Trophoblast cell (in vitro differentiated cells and primary cell): ENCODE measurements around the gene NLRP1.

Experiments used
- DNase-seq, 2 donors: peaks; one replicate each; pipeline ENCODE4 v3.0.0-alpha.2; 2016
- H2AFZ ChIP-seq: 2 replicates; pipeline ENCODE4 v1.6.1; 2013; ENCODE audit warnings: low read length, moderate library complexity, mild to moderate bottlenecking; ENCODE audit not compliant: insufficient read depth, poor library complexity
- H2AK5ac ChIP-seq: 2 replicates; pipeline ENCODE4 v1.6.1; 2013; ENCODE audit warnings: mild to moderate bottlenecking, low read length
- H2BK120ac ChIP-seq: 2 replicates; pipeline ENCODE4 v1.6.1; 2013; ENCODE audit warnings: low read length, mild to moderate bottlenecking, moderate library complexity; ENCODE audit not compliant: insufficient read depth, poor library complexity
- H2BK12ac ChIP-seq: 2 replicates; pipeline ENCODE4 v1.6.1; 2013; ENCODE audit warnings: mild to moderate bottlenecking, low read length, moderate library complexity
- H2BK5ac ChIP-seq: 2 replicates; pipeline ENCODE4 v1.6.1; 2013; ENCODE audit warnings: low read length, low read depth, moderate library complexity, mild to moderate bottlenecking; ENCODE audit not compliant: poor library complexity
- H3K14ac ChIP-seq: 2 replicates; pipeline ENCODE4 v1.6.1; 2013; ENCODE audit warnings: mild to moderate bottlenecking, low read length
- H3K18ac ChIP-seq: 2 replicates; pipeline ENCODE4 v1.6.1; 2013; ENCODE audit warnings: mild to moderate bottlenecking, low read length
- H3K23ac ChIP-seq: 2 replicates; pipeline ENCODE4 v1.6.1; 2013; ENCODE audit warnings: low read length
- H3K27ac ChIP-seq: 2 replicates; pipeline ENCODE4 v1.5.1; 2013; ENCODE audit warnings: low read depth, mild to moderate bottlenecking, inconsistent platforms, low read length, moderate library complexity
- H3K27me3 ChIP-seq: 2 replicates; pipeline ENCODE4 v1.6.1; 2013; ENCODE audit warnings: inconsistent platforms, mild to moderate bottlenecking, low read length, moderate library complexity; ENCODE audit not compliant: insufficient read depth
- H3K36me3 ChIP-seq, 2 experiments: 1 replicate in 1 of 2; 2 replicates in 1 of 2; pipeline ENCODE4 v1.6.1; 2013; ENCODE audit warnings: low read length in 2 of 2, mild to moderate bottlenecking in 2 of 2, moderate library complexity in 1 of 2; ENCODE audit not compliant: insufficient read depth in 2 of 2, control insufficient read depth in 1 of 2
- H3K4ac ChIP-seq: 2 replicates; pipeline ENCODE4 v1.6.1; 2013; ENCODE audit warnings: low read depth, mild to moderate bottlenecking, low read length, moderate library complexity
- H3K4me1 ChIP-seq, 2 experiments: 1 replicate in 1 of 2; 2 replicates in 1 of 2; pipeline ENCODE4 v1.6.1; 2013; ENCODE audit warnings: low read length in 2 of 2, mild to moderate bottlenecking in 2 of 2, moderate library complexity in 1 of 2; ENCODE audit not compliant: insufficient read depth in 2 of 2, control insufficient read depth in 1 of 2
- H3K4me2 ChIP-seq: 2 replicates; pipeline ENCODE4 v1.6.1; 2013; ENCODE audit warnings: inconsistent platforms, mild to moderate bottlenecking, low read length, moderate library complexity
- H3K4me3 ChIP-seq: 2 replicates; pipeline ENCODE4 v1.5.1; 2013; ENCODE audit warnings: mild to moderate bottlenecking, low read depth, low read length, inconsistent platforms
- H3K79me1 ChIP-seq: one replicate; pipeline ENCODE4 v1.6.1; 2013; ENCODE audit warnings: low read length
- H3K79me2 ChIP-seq: 2 replicates; pipeline ENCODE4 v1.6.1; 2013; ENCODE audit warnings: low read length, mild to moderate bottlenecking; ENCODE audit not compliant: control insufficient read depth, insufficient read depth, poor library complexity
- H3K9ac ChIP-seq: 2 replicates; pipeline ENCODE4 v1.6.1; 2013; ENCODE audit warnings: mild to moderate bottlenecking, low read length
- H3K9me3 ChIP-seq: 2 replicates; pipeline ENCODE4 v1.6.1; 2013; ENCODE audit warnings: low read depth, mild to moderate bottlenecking, control low read depth, inconsistent platforms, low read length; ENCODE audit not compliant: insufficient read depth
- H4K12ac ChIP-seq: 2 replicates; pipeline ENCODE4 v1.6.1; 2013; ENCODE audit warnings: low read depth, mild to moderate bottlenecking, low read length, moderate library complexity
- H4K8ac ChIP-seq: 2 replicates; pipeline ENCODE4 v1.6.1; 2013; ENCODE audit warnings: low read depth, mild to moderate bottlenecking, low read length, moderate library complexity
- H4K91ac ChIP-seq: one replicate; pipeline ENCODE4 v1.6.1; 2013; ENCODE audit warnings: low read depth, mild to moderate bottlenecking, low read length, moderate library complexity
- WGBS: extraction: QIAGEN DNeasy Blood & Tissue Kit; methylation state at CpG from one replicate; pipeline ENCODE4 v1.1.7; 2013; ENCODE audit warnings: missing lambda C conversion rate; ENCODE audit not compliant: insufficient read length, insufficient coverage; ENCODE audit errors: extremely low coverage; 5-methylcytosine and 5-hydroxymethylcytosine counted together

Gene NLRP1

DNA sequence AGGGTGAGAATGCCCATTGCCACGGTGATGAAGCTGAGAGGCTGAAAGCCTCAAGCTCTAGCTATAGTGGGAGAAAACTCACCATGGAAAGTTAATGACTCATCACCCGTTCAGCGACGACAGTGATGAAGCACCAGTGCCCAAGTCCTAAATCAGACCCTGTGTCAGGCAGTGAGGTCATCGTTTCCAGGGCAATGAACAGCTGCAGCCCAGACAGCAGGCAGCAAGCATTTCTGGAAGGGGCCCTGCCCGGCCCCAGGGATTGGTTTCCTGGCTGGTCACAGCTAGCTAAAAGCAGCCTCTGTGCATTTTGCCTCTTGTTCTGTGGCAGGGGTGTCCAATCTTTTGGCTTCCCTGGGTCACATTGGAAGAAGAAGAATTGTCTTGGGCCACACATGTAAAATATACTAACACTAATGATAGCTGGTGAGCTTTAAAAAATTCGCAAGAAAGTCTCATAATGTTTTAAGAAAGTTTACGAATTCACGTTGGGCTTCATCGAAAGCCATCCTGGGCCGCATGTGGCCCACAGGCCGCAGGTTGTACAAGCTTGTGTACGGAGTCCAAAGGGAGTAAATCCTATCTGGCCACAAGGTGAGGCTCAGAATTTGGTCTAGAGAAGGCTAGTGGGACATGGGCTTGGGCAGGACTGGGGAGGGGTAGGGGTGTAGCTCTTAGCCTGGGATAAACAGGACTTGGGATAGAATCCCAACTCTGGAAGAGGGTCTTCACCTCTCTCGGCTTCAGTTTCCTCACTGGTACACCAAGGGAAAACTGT is 57.3 kb downstream of the NLRP1 start:
- Histone ChIP-seq H3K9ac (no peak overlapping the region), H3K4me3 (no peak overlapping the region), H3K36me3 (no peaks in the 10 kb centered on the region), H3K27ac (peak overlapping the region; percentile 8), H3K27me3 (no peaks in the 10 kb centered on the region), H3K23ac (no peak overlapping the region), H2BK12ac (peak overlapping the region; percentile 63), H2BK120ac (peak overlapping the region; percentile 62), H3K4ac (no peak overlapping the region), H3K18ac (peak overlapping the region; percentile 26), H3K9me3 (peaks cover 2% of the 10 kb centered on the region), H3K79me2 (no peaks in the 10 kb centered on the region), H2AFZ (peak overlapping the region; percentile 17), H3K14ac (peak overlapping the region; percentile 59), H3K79me1 (peaks cover 5% of the 10 kb centered on the region), H3K4me2 (no peak overlapping the region), H4K91ac (peak overlapping the region; percentile 86), H4K12ac (no peak overlapping the region), H2AK5ac (peak overlapping the region; percentile 32), H3K4me1 (peaks cover 7 to 8% of the 10 kb centered on the region in 2 experiments), H2BK5ac (no peak overlapping the region), H4K8ac (peak overlapping the region; percentile 49)
- no CpG with 5 or more reads among the region's 14 CpGs for WGBS
- peak; percentile 76 to 85 for DNase-seq

DNA sequence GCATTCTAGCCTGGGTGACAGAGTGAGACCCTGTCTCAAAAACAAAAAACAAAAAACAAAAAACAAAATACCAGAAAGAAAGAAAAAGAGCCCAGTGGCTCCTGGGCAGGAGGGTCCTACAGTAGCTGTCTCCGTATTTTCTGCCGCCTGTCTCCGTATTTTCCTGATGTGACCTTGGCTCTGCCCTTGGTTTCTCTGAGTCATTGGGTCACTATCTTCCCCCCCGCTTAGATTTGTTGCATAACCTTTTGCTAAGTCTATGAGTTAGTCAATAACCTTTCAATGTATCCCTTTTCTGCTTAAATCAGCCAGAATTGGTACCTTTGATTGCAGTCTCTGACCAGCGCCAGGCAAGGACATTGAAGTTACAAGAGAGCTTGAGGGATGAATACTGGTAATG is 61.1 kb downstream of the NLRP1 start:
- no peak overlapping the region for H3K27ac ChIP-seq
- H4K91ac ChIP-seq: no peak overlapping the region
- peaks cover 2% of the 10 kb centered on the region for H3K9me3 ChIP-seq
- no peak overlapping the region for H4K12ac ChIP-seq
- H2AFZ ChIP-seq: no peak overlapping the region
- no peak overlapping the region for H3K4me2 ChIP-seq
- no peak for DNase-seq
- H3K36me3 ChIP-seq: no peaks in the 10 kb centered on the region
- H2BK5ac ChIP-seq: no peak overlapping the region
- H3K27me3 ChIP-seq: no peaks in the 10 kb centered on the region
- H2BK12ac ChIP-seq: no peak overlapping the region
- H2AK5ac ChIP-seq: no peak overlapping the region
- H3K18ac ChIP-seq: no peak overlapping the region
- WGBS: no CpG with 5 or more reads among the region's 5 CpGs
- H3K14ac ChIP-seq: no peak overlapping the region
- no peaks in the 10 kb centered on the region for H3K79me2 ChIP-seq
- H3K4me1 ChIP-seq: peaks cover 7 to 8% of the 10 kb centered on the region in 2 experiments
- no peak overlapping the region for H4K8ac ChIP-seq
- no peak overlapping the region for H3K9ac ChIP-seq
- no peak overlapping the region for H2BK120ac ChIP-seq
- H3K4me3 ChIP-seq: no peak overlapping the region
- no peak overlapping the region for H3K23ac ChIP-seq
- peaks cover 5% of the 10 kb centered on the region for H3K79me1 ChIP-seq
- no peak overlapping the region for H3K4ac ChIP-seq

DNA sequence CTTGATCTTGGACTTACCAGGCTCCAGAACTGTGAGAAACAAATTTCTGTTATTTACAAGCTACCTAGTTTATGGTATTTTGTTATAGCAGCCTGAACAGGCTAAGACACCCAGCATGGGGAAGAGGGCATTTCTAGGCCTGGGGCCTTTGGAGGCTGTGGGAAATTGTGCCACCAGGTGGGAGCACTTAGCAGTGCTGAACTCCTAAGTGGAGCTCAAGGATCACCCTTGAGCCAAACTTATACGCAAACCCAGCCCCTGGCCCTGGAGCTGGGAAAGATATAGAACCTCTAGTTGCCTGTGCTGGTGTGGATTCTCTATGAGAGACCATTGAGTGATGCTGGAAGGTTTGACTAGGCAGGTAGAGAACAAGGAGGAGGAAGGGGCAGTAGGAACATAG is 61.8 kb downstream of the NLRP1 start:
- no peak overlapping the region for H4K8ac ChIP-seq
- no peak overlapping the region for H3K9ac ChIP-seq
- H3K27ac ChIP-seq: no peak overlapping the region
- H3K4me2 ChIP-seq: no peak overlapping the region
- H3K27me3 ChIP-seq: no peaks in the 10 kb centered on the region
- no peak overlapping the region for H2BK5ac ChIP-seq
- DNase-seq: no peak
- H2BK12ac ChIP-seq: no peak overlapping the region
- no peaks in the 10 kb centered on the region for H3K36me3 ChIP-seq
- no peak overlapping the region for H2AFZ ChIP-seq
- no peak overlapping the region for H3K23ac ChIP-seq
- no peak overlapping the region for H2BK120ac ChIP-seq
- no peak overlapping the region for H4K12ac ChIP-seq
- no peak overlapping the region for H3K4me3 ChIP-seq
- no peak overlapping the region for H3K4ac ChIP-seq
- no peaks in the 10 kb centered on the region for H3K79me2 ChIP-seq
- no peak overlapping the region for H3K14ac ChIP-seq
- H4K91ac ChIP-seq: no peak overlapping the region
- H3K79me1 ChIP-seq: peaks cover 3% of the 10 kb centered on the region
- H2AK5ac ChIP-seq: no peak overlapping the region
- no peak overlapping the region for H3K18ac ChIP-seq
- H3K9me3 ChIP-seq: peaks cover 2% of the 10 kb centered on the region
- WGBS: no CpG with 5 or more reads among the region's 1 CpG
- peaks cover 7 to 8% of the 10 kb centered on the region in 2 experiments for H3K4me1 ChIP-seq

DNA sequence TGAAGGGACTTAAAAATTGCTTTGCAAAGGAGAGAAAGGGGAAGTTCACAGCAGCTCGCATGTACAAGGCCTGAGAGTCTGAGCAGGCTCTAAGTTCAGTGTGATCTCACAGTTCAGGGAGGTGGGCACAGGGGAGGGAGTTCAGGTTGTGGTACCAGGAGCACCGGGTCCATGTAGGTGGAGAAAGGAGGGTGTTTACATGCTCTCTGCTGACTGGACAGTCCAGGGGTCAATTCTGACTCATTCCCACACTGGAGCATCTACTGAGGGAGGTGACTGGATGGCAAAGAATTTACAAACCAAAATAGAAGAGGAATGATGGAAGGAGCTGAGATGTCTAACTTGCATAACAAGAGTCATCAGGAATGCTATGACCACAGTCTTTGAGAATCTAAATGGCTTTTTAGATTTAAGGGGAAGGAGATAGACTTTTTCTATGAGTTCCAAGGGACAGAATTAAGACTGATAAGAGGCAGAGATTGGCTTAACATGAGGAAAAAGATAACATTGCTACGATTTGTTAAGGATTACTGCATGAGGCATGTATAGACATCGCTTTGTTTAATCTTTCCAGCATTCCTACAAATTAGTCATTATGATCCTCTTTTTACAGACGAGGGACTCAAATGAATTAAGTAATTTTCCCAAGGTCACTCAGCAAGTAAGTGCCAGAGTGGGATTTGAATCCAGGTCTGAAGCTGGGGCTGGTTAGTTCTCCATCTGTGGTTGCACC is 68.1 kb downstream of the NLRP1 start:
- no peak overlapping the region for H3K14ac ChIP-seq
- no peak overlapping the region for H3K4me2 ChIP-seq
- H4K91ac ChIP-seq: no peak overlapping the region
- no peaks in the 10 kb centered on the region for H3K27me3 ChIP-seq
- no peak overlapping the region for H4K12ac ChIP-seq
- H3K9me3 ChIP-seq: no peaks in the 10 kb centered on the region
- no peak overlapping the region for H2BK5ac ChIP-seq
- no peak overlapping the region for H3K18ac ChIP-seq
- peaks cover 2% of the 10 kb centered on the region for H3K79me1 ChIP-seq
- H3K4me1 ChIP-seq: peaks cover 4 to 6% of the 10 kb centered on the region in 2 experiments
- H3K4ac ChIP-seq: no peak overlapping the region
- H3K79me2 ChIP-seq: no peaks in the 10 kb centered on the region
- H2BK12ac ChIP-seq: peak overlapping the region; percentile 50
- H3K23ac ChIP-seq: no peak overlapping the region
- no CpG with 5 or more reads among the region's 5 CpGs for WGBS
- peak overlapping the region; percentile 58 for H2BK120ac ChIP-seq
- peak; percentile 72 to 94 for DNase-seq
- no peaks in the 10 kb centered on the region for H3K36me3 ChIP-seq
- H3K9ac ChIP-seq: no peak overlapping the region
- peak overlapping the region; percentile 3 for H3K27ac ChIP-seq
- no peak overlapping the region for H2AFZ ChIP-seq
- no peak overlapping the region for H3K4me3 ChIP-seq
- H4K8ac ChIP-seq: no peak overlapping the region
- no peak overlapping the region for H2AK5ac ChIP-seq
